NB4 (cell line): ENCODE measurements around the gene ITSN1.

Experiments used
- CTCF ChIP-seq: IDR thresholded peaks from one replicate; pipeline ENCODE4 v1.5.1; 2012; ENCODE audit warnings: low read depth, low read length
- MYC ChIP-seq: IDR thresholded peaks from 2 replicates; pipeline ENCODE4 v1.6.1; 2011; ENCODE audit warnings: low read depth, low read length

GRCh38 chr21:33648555-33648954 is 6.3 kb downstream of the ITSN1 start:
- TF ChIP-seq CTCF (no peak), MYC (no peak)
